HEK293 (cell line): Measurements from ENCODE around the gene MRTFB.

Experiments used
- GFI1B ChIP-seq: fragments of 450-650 bp; formaldehyde crosslinking; IDR thresholded peaks from 2 replicates; pipeline ENCODE4 v1.5.1; 2016; ENCODE audit warnings: missing biosample characterization, missing genetic modification characterization
- HOXA7 ChIP-seq: sonication (generic); formaldehyde crosslinking; IDR thresholded peaks from 2 replicates; pipeline ENCODE4 v1.8.1; 2022; ENCODE audit warnings: missing genetic modification reagents, borderline replicate concordance
- HOXD13 ChIP-seq: sonication (generic); formaldehyde crosslinking; IDR thresholded peaks from 2 replicates; pipeline ENCODE4 v1.8.0; 2022; ENCODE audit warnings: missing genetic modification reagents, borderline replicate concordance
- MEIS1 ChIP-seq: sonication (generic); formaldehyde crosslinking; IDR thresholded peaks from 2 replicates; pipeline ENCODE4 v1.8.1; 2022; ENCODE audit warnings: missing genetic modification reagents, mild to moderate bottlenecking, borderline replicate concordance
- REST ChIP-seq: fragments of 450-650 bp; formaldehyde crosslinking; IDR thresholded peaks from 2 replicates; pipeline ENCODE4 v1.5.1; 2016; ENCODE audit warnings: missing biosample characterization, missing genetic modification characterization
- SCRT1 ChIP-seq: fragments of 450-650 bp; formaldehyde crosslinking; IDR thresholded peaks from 2 replicates; pipeline ENCODE4 v1.5.1; 2016; ENCODE audit warnings: missing biosample characterization, missing genetic modification characterization, borderline replicate concordance
- SETDB1 ChIP-seq: IDR thresholded peaks from one replicate; pipeline ENCODE4 v1.6.1; 2017; ENCODE audit warnings: mild to moderate bottlenecking, low read length, moderate library complexity, mixed read lengths; ENCODE audit not compliant: insufficient read length
- TSHZ1 ChIP-seq: fragments of 450-650 bp; formaldehyde crosslinking; IDR thresholded peaks from 2 replicates; pipeline ENCODE4 v1.5.1; 2016; ENCODE audit warnings: missing biosample characterization, missing genetic modification characterization, borderline replicate concordance
- YY2 ChIP-seq: fragments of 450-650 bp; formaldehyde crosslinking; IDR thresholded peaks from 2 replicates; pipeline ENCODE4 v1.5.1; 2016; ENCODE audit warnings: missing biosample characterization, missing genetic modification characterization
- ZNF146 ChIP-seq: fragments of 450-650 bp; formaldehyde crosslinking; IDR thresholded peaks from 2 replicates; pipeline ENCODE4 v1.5.1; 2016; ENCODE audit warnings: missing biosample characterization, missing genetic modification characterization
- ZNF2 ChIP-seq: fragments of 450-650 bp; formaldehyde crosslinking; IDR thresholded peaks from 2 replicates; pipeline ENCODE4 v1.5.1; 2016; ENCODE audit warnings: missing biosample characterization, missing genetic modification characterization
- ZNF211 ChIP-seq: fragments of 450-650 bp; formaldehyde crosslinking; IDR thresholded peaks from 2 replicates; pipeline ENCODE4 v1.5.1; 2016; ENCODE audit warnings: low read depth, missing biosample characterization, missing genetic modification characterization
- ZNF214 ChIP-seq: fragments of 450-650 bp; formaldehyde crosslinking; IDR thresholded peaks from 2 replicates; pipeline ENCODE4 v1.5.1; 2017; ENCODE audit warnings: missing biosample characterization, mild to moderate bottlenecking, missing genetic modification characterization, borderline replicate concordance
- ZNF23 ChIP-seq: fragments of 450-650 bp; formaldehyde crosslinking; IDR thresholded peaks from 2 replicates; pipeline ENCODE4 v1.5.1; 2016; ENCODE audit warnings: missing biosample characterization, missing genetic modification characterization, borderline replicate concordance
- ZNF324 ChIP-seq: fragments of 450-650 bp; formaldehyde crosslinking; IDR thresholded peaks from 2 replicates; pipeline ENCODE4 v1.5.1; 2016; ENCODE audit warnings: missing biosample characterization, missing genetic modification characterization
- ZNF335 ChIP-seq: fragments of 450-650 bp; formaldehyde crosslinking; conservative IDR thresholded peaks from 2 replicates; pipeline ENCODE4 v1.5.1; 2016; ENCODE audit warnings: missing biosample characterization, missing genetic modification characterization
- ZNF426 ChIP-seq: fragments of 450-650 bp; formaldehyde crosslinking; IDR thresholded peaks from 2 replicates; pipeline ENCODE4 v1.5.1; 2017; ENCODE audit warnings: missing biosample characterization, missing genetic modification characterization, mild to moderate bottlenecking, inconsistent platforms, moderate library complexity
- ZNF488 ChIP-seq: fragments of 450-650 bp; formaldehyde crosslinking; IDR thresholded peaks from 2 replicates; pipeline ENCODE4 v1.5.1; 2016; ENCODE audit warnings: missing biosample characterization, missing genetic modification characterization
- ZNF510 ChIP-seq: fragments of 450-650 bp; formaldehyde crosslinking; IDR thresholded peaks from 2 replicates; pipeline ENCODE4 v1.5.1; 2018; ENCODE audit warnings: mild to moderate bottlenecking, missing genetic modification characterization, missing biosample characterization; ENCODE audit not compliant: insufficient replicate concordance
- ZNF610 ChIP-seq: fragments of 450-650 bp; formaldehyde crosslinking; IDR thresholded peaks from 2 replicates; pipeline ENCODE4 v1.5.1; 2016; ENCODE audit warnings: missing biosample characterization, missing genetic modification characterization, borderline replicate concordance
- ZNF621 ChIP-seq: fragments of 450-650 bp; formaldehyde crosslinking; IDR thresholded peaks from 2 replicates; pipeline ENCODE4 v1.5.1; 2017; ENCODE audit warnings: missing biosample characterization, missing genetic modification characterization
- ZNF639 ChIP-seq: fragments of 450-650 bp; formaldehyde crosslinking; IDR thresholded peaks from 2 replicates; pipeline ENCODE4 v1.5.1; 2016; ENCODE audit warnings: missing biosample characterization, missing genetic modification characterization
- ZSCAN23 ChIP-seq: fragments of 450-650 bp; formaldehyde crosslinking; IDR thresholded peaks from 2 replicates; pipeline ENCODE4 v1.5.1; 2016; ENCODE audit warnings: missing biosample characterization, missing genetic modification characterization
- ZSCAN4 ChIP-seq: fragments of 450-650 bp; formaldehyde crosslinking; IDR thresholded peaks from 2 replicates; pipeline ENCODE4 v1.5.1; 2017; ENCODE audit warnings: missing biosample characterization, missing genetic modification characterization
- TF ChIP-seq, protein P1 (sequence below): fragments of 450-650 bp; formaldehyde crosslinking; IDR thresholded peaks from 2 replicates; pipeline ENCODE4 v1.5.1; 2017; ENCODE audit warnings: missing biosample characterization, missing genetic modification characterization

Gene MRTFB

GRCh38 chr16:14285513-14286367, 214.6 kb downstream of the MRTFB start (continued):
- TF ChIP-seq, protein P1, sequence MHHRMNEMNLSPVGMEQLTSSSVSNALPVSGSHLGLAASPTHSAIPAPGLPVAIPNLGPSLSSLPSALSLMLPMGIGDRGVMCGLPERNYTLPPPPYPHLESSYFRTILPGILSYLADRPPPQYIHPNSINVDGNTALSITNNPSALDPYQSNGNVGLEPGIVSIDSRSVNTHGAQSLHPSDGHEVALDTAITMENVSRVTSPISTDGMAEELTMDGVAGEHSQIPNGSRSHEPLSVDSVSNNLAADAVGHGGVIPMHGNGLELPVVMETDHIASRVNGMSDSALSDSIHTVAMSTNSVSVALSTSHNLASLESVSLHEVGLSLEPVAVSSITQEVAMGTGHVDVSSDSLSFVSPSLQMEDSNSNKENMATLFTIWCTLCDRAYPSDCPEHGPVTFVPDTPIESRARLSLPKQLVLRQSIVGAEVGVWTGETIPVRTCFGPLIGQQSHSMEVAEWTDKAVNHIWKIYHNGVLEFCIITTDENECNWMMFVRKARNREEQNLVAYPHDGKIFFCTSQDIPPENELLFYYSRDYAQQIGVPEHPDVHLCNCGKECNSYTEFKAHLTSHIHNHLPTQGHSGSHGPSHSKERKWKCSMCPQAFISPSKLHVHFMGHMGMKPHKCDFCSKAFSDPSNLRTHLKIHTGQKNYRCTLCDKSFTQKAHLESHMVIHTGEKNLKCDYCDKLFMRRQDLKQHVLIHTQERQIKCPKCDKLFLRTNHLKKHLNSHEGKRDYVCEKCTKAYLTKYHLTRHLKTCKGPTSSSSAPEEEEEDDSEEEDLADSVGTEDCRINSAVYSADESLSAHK (tag by site-specific recombination) = peak; percentile 26; the same call in 1 of the 2 replicates
- 0 out of 2 replicates have a peak, but pooled peaks have one; percentile 29 for TF ChIP-seq ZNF610
- TF ChIP-seq HOXD13 (CRISPR knock-in tag) = no peak
- TF ChIP-seq ZSCAN4 = peak; percentile 41; the same call in 1 of the 2 replicates
- peak; percentile 70 for TF ChIP-seq REST (tag by site-specific recombination)
- peak; percentile 24 for TF ChIP-seq ZNF510 (tag by site-specific recombination)
- no peak; the same call in 1 of the 2 replicates for TF ChIP-seq MEIS1
- TF ChIP-seq ZNF324 = peak; percentile 90
- no peak for TF ChIP-seq ZNF621
- no peak for TF ChIP-seq SCRT1 (tag by site-specific recombination)
- peak; percentile 89 for TF ChIP-seq ZNF639
- peak; percentile 37; the same call in 1 of the 2 replicates for TF ChIP-seq ZNF146
- TF ChIP-seq GFI1B = no peak
- TF ChIP-seq ZNF2 (tag by site-specific recombination) = peak; percentile 86
- no peak for TF ChIP-seq ZNF426
- TF ChIP-seq SETDB1 = no peak
- TF ChIP-seq ZNF23 (tag by site-specific recombination) = no peak
- no peak for TF ChIP-seq HOXA7
- 0 out of 2 replicates have a peak, but pooled peaks have one; percentile 25 for TF ChIP-seq ZNF335 (tag by site-specific recombination)
- TF ChIP-seq ZNF214 = no peak
- TF ChIP-seq ZNF211 (tag by site-specific recombination) = no peak
- no peak for TF ChIP-seq TSHZ1
- TF ChIP-seq ZSCAN23 (tag by site-specific recombination) = peak; percentile 26; the same call in 1 of the 2 replicates
- peak; percentile 6; the same call in 1 of the 2 replicates for TF ChIP-seq ZNF488 (tag by site-specific recombination)
- TF ChIP-seq YY2 (tag by site-specific recombination) = 0 out of 2 replicates have a peak, but pooled peaks have one; percentile 20
